Parathyroid adenoma (tissue), 2 donors: ENCODE measurements around the gene PTGES.
"Not testable (repeated sequence)": the region's sequence is repeated elsewhere in the genome, so short reads cannot be mapped to it uniquely, and the experiment has no call there.

Source experiments
- H2AFZ ChIP-seq: fragments of 300-600 bp; sonication (generic); one replicate; pipeline ENCODE4 v1.7.0; 2017; ENCODE audit warnings: antibody characterized with exemption, mild to moderate bottlenecking
- H3K27ac ChIP-seq: fragments of 300-600 bp; sonication (generic); one replicate; pipeline ENCODE4 v1.7.0; 2017
- H3K27me3 ChIP-seq: fragments of 300-600 bp; sonication (generic); one replicate; pipeline ENCODE4 v1.7.0; 2017; ENCODE audit warnings: low read length; ENCODE audit not compliant: control insufficient read depth, insufficient read depth
- H3K36me3 ChIP-seq: fragments of 300-600 bp; sonication (generic); one replicate; pipeline ENCODE4 v1.7.0; 2017; ENCODE audit warnings: low read length; ENCODE audit not compliant: control insufficient read depth, insufficient read depth
- H3K4me1 ChIP-seq: fragments of 300-600 bp; sonication (generic); one replicate; pipeline ENCODE4 v1.7.0; 2017; ENCODE audit warnings: control low read depth
- H3K4me2 ChIP-seq: fragments of 300-600 bp; sonication (generic); one replicate; pipeline ENCODE4 v1.7.0; 2017; ENCODE audit warnings: low read length
- H3K4me3 ChIP-seq: fragments of 300-600 bp; sonication (generic); one replicate; pipeline ENCODE4 v1.7.0; 2017; ENCODE audit warnings: low read depth, low read length
- H3K79me2 ChIP-seq: fragments of 300-600 bp; sonication (generic); one replicate; pipeline ENCODE4 v1.7.0; 2017; ENCODE audit warnings: control low read depth
- H3K9ac ChIP-seq: fragments of 300-600 bp; sonication (generic); one replicate; pipeline ENCODE4 v1.7.0; 2017; ENCODE audit warnings: mild to moderate bottlenecking
- H3K9me3 ChIP-seq: fragments of 300-600 bp; sonication (generic); one replicate; pipeline ENCODE4 v1.7.0; 2017; ENCODE audit warnings: low read length; ENCODE audit not compliant: control insufficient read depth
- CTCF ChIP-seq: fragments of 300-600 bp; sonication (generic); IDR thresholded peaks from one replicate; pipeline ENCODE4 v1.7.0; 2017; ENCODE audit warnings: antibody characterized with exemption, mild to moderate bottlenecking
- donor health status: primary hyperparathyroidism.

The PTGES gene

DNA sequence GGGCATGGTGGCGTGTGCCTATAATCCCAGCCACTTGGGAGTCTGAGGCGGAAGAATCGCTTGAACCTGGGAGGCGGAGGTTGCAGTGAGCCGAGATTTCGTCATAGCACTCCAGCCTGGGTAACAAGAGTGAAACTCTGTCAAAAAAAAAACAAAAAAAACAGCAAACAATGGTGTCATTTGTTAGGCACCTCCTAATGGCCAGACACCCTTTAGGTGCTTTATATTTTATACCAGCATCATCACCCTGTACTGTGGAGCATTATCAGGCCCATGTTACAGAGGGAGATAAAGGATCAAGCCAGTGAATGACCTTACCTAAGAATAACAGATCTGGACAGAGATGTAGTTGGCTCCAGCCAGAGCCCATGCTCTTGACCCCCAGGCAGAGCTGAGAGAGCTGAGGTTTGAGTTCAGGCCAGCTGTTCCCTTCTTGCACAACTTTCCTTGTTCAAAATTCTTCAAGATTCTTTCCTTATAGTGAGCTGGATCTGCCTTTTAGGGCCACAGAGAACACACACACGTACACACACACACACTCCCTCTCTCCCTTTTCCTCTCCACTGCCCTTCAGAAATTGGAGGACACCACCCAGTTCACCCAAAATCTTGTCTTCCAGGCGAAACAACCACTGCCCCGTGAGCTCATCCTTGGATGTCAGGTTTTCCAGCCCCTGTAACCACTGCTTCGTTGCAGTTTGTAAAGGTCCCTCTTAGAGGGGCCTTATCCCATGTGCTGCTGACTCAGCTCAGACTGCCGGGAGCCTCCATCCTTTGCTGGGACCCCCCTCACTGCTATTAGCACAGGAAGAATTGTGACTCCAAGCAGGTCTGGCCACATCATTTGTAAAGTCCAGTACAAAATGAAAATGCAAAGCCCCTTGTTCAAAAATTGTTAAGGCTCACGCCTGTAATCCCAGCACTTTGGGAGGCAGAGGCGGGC, 10.4 kb upstream of the PTGES start:
- Histone ChIP-seq H3K4me3 (no peak overlapping the region), H3K79me2 (no peaks in the 10 kb centered on the region), H3K4me2 (no peak overlapping the region), H3K27ac (no peak overlapping the region), H3K9ac (no peak overlapping the region), H3K36me3 (no peaks in the 10 kb centered on the region), H3K4me1 (no peaks in the 10 kb centered on the region), H3K27me3 (no peaks in the 10 kb centered on the region), H3K9me3 (no peaks in the 10 kb centered on the region), H2AFZ (no peak overlapping the region)
- no peak for TF ChIP-seq CTCF

DNA sequence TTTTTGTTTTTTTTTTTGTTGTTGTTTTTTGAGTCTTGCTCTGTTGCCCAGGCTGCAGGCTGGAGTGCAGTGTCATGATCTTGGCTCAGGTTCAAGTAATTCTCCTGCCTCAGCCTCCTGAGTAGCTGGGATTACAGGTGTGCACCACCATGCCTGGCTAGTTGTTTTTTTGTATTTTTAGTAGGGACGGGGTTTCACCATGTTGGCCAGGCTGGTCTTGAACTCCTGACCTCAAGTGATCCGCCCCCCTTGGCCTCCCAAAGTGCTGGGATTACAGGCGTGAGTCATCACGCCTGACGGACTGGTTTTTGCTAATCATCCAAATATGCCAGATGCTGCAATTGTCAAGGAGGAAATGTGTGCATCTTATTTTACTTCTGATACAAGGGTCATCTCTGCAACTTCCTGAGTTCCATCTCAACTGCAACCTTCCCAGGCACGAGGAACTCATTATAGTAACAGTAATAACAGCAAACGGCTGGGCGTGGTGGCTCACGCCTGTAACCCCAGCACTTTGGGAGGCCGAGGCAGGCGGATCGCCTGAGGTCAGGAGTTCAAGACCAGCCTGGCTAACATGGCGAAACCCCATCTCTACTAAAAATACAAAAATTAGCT, 9.6 kb upstream of the PTGES start:
- not testable (repeated sequence) for H3K4me2 ChIP-seq, H3K27ac ChIP-seq, H3K4me1 ChIP-seq, H3K36me3 ChIP-seq, H3K27me3 ChIP-seq, H3K79me2 ChIP-seq, H3K9ac ChIP-seq, H3K9me3 ChIP-seq, H2AFZ ChIP-seq, H3K4me3 ChIP-seq

GRCh38 chr9:129761901-129762369, 9.1 kb upstream of the PTGES start:
- TF ChIP-seq CTCF: no peak
- Histone ChIP-seq H3K4me3 (no peak overlapping the region), H3K9me3 (no peaks in the 10 kb centered on the region), H3K4me2 (no peak overlapping the region), H3K27ac (no peak overlapping the region), H3K9ac (no peak overlapping the region), H3K27me3 (no peaks in the 10 kb centered on the region), H2AFZ (peak overlapping the region; percentile 33), H3K4me1 (no peaks in the 10 kb centered on the region), H3K79me2 (no peaks in the 10 kb centered on the region), H3K36me3 (no peaks in the 10 kb centered on the region)

DNA sequence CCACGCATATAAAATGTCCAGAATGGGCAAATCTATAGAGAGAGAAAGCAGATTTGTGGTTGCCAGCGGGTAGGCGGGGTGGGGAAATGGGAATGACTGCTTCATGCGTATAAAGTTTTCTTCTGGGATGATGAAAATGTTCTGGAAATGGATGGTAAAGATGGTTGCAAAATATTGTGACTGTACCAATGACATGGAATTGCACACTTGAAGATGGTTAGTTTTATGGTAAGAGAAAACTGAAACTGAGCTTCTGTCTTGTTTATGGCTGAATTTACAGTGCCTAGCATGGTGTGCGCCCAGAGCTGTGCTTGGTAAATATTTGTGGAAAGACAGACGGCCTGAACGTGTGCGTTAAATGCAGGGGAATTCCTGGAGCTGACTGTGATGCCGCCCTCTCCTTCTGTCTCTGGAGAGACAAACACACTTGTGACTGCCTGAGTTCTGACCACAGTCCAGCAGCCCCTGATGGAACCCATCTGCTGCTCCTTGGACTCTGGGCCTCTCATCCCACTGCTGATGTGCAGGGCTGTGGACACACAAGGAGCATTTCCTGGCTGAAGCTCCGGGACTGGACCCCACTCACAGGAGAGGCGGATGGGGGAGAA, 8.6 kb upstream of the PTGES start:
- no peak overlapping the region for H3K27ac ChIP-seq
- no peak overlapping the region for H3K4me3 ChIP-seq
- no peak overlapping the region for H3K9ac ChIP-seq

GRCh38 chr9:129760784-129761183, 7.9 kb upstream of the PTGES start:
- not testable (repeated sequence) for H3K79me2 ChIP-seq, H3K36me3 ChIP-seq, H3K27ac ChIP-seq, H3K9ac ChIP-seq, H3K27me3 ChIP-seq, H3K9me3 ChIP-seq, H3K4me3 ChIP-seq, H3K4me1 ChIP-seq, H2AFZ ChIP-seq, H3K4me2 ChIP-seq

More for the DNA sequence above, 8.6 kb upstream of the PTGES start:
- Histone ChIP-seq H3K79me2 (no peaks in the 10 kb centered on the region), H3K4me2 (no peak overlapping the region), H3K36me3 (no peaks in the 10 kb centered on the region), H3K9me3 (no peaks in the 10 kb centered on the region), H3K27me3 (no peaks in the 10 kb centered on the region), H2AFZ (peak overlapping the region; percentile 33), H3K4me1 (no peaks in the 10 kb centered on the region)
- no peak for TF ChIP-seq CTCF
